SKM-1 (cell line): ENCODE data around the gene DSCAM.
"Not testable (repeated sequence)": the region's sequence is repeated elsewhere in the genome, so short reads cannot be mapped to it uniquely, and the experiment has no call there.

Source experiments
- DNase-seq: peaks from one replicate; lab custom pipeline; 2025; ENCODE audit not compliant: unreplicated experiment; lab: John Stamatoyannopoulos, UW

The DSCAM gene

GRCh38 chr21:40067751-40068150 lies 779.2 kb downstream of the DSCAM start:
- no peak for DNase-seq

- DNase-seq = no peak
Measured at GRCh38 chr21:40066221-40066620, 780.7 kb downstream of the DSCAM start.

- DNase-seq = no peak
Measured at GRCh38 chr21:40060083-40060677, 786.8 kb downstream of the DSCAM start.

GRCh38 chr21:40057331-40057730 lies 789.6 kb downstream of the DSCAM start:
- DNase-seq = no peak

DNA sequence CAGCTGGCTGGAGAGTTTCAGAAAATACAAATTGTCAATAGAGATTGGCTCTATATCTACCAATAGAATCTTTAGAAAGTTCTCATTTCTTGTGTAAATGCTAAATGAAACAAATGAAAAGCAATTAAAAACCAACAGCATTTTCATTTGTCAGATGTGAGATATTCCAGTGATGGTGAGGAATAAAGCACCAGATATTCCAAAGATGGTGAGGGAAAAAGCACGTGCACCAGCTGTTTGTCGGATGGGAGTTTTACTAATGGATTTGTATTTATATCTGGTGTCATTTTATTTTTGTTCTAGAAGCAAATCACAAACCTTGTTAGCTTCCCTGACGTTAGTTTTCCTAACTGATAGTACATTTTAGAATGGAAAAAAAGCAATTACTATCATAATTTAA lies 790.9 kb downstream of the DSCAM start:
- DNase-seq = no peak

DNA sequence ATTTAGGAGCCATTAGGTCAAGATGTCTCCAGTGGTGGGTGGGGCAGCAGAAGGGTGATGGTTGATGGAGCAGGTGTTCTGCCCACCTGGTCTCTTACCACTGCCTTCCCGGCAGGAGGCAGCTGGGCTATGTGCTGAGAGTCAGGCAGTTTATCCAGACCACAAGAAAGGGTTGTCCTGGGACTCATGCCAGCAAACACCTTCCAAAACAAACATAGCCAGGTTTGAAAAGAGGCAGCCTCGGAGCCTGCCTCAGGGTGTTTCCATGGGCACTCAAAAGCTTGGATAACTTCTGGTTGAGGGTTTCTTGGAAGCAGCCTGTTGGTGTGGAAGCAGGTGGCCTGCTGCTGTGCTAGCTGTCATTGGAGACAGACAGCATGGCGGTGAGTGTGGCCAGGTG lies 792.6 kb downstream of the DSCAM start:
- no peak for DNase-seq

DNA sequence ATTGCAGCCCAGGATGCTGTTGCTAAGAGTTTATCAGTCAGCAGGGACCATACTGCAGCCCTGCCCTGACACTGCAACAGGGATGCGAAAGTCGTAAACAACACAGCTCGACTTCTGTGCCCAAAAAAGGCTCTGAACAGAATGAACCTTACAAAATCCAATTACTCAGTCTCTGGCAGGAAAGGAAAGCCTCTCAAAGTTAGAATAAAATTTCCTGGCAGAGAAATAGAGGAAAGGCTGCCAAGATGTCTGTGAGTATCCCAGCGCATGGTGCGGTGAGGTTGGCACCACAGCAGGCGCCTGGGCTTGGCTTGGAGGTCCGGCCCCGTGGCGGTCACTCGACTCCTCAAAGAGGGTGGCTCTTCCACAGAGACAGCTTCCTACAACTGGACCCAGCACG lies 794.0 kb downstream of the DSCAM start:
- DNase-seq = no peak

GRCh38 chr21:40052276-40052675 lies 794.7 kb downstream of the DSCAM start:
- no peak for DNase-seq

- no peak for DNase-seq
Measured at GRCh38 chr21:40051801-40052200, 795.2 kb downstream of the DSCAM start.

GRCh38 chr21:40049931-40050290 lies 797.0 kb downstream of the DSCAM start:
- no peak for DNase-seq

DNA sequence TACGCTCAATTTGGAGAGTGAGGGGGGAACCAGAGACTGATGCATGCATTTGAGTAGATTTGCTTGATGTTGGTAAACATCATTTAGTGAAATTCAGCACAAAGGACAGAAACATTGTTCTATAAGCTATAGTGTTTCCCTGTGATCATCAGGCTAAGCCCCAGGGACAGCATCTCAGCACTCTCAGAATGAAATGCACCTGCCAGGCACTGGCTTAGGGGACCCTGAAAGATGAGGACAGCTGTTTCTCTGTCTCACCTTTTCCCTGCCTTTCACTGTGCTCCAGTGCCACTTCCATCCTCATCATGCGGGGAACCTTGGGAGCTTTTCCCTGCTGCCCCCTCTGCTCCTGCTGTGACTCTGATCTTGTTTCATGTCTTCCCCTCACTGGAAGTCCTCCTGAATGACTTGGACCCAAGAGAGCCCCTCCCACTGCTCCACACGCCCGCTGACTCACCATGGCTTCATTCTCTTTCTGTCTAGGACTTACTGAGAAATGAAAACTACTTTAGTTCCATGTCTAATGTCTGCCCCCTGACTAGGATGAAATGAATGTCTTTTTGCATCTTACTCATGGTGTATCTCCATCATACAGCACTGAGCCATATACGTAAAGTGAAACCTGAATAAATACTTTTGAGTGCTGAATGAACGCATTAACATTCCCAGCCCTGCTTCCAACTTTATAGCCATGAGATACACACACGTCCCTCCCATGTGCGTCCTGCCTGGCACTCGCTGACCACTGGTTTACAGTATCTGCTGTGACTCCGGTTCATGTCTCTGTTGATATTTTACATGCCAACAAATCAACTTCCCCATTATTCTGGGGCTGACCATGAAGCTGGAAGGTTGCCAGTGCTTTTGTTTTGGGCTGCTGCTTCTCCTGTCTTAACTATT lies 797.7 kb downstream of the DSCAM start:
- no peak for DNase-seq

- no peak for DNase-seq
Measured at GRCh38 chr21:40047993-40048730, 798.8 kb downstream of the DSCAM start.

DNA sequence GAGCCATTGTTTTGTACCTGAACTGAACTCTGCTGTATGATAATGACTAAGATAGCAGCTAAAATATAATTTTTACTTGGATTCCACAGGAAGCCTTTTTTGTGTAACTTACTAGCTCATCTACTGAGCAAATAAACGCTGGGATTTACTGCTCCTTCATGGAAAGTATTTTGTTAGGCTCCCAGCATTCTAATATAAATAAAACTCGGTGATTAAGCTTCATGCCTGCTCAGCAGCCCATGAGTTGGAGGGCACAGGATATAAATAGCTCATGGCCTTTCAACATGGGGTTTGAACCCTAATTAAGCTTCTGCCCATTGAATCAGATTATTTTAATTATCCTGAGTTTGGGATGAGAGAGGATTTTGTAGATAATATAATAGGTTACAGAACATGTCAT lies 799.7 kb downstream of the DSCAM start:
- no peak for DNase-seq

DNA sequence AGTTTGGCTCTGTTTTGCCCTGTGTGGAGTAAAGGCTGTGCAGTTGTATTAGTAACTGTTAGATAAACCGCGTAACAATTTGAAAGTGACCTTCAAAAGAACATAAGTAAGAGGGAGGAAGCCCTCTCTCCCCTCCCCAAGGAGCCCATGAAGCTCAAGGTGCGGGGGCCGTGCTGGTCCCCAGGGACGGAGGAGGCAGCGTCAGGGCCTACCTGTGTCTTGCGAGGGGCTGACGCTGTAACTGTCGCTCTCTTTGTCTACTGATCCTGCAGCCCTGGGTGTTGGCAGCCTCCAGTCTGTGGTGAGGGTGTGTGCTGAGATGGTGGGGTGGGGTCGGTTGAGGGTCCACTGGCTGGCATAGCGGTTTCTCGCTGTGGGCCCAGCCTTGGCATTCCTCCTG lies 803.1 kb downstream of the DSCAM start:
- DNase-seq = no peak

GRCh38 chr21:40043423-40043822 lies 803.5 kb downstream of the DSCAM start:
- DNase-seq = no peak

DNA sequence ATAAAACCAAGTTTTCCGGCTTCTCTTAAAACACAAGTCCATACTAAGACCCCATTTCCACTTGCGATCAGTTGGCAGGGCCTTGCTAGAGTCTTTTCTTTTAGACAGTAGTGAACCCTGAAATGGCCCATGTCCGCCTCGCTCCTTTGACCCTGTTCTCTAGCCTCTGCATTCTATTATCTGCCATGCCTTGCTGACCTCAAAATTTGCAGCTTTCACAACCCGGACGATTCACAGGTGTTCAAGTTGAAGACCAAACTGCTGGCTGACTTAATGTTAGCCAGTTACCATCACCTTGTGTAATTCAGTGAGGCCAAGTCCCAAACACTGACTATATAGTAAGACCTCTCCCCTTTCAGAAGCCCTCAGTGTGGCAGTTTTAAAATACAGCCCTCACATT lies 805.5 kb downstream of the DSCAM start:
- no peak for DNase-seq

DNA sequence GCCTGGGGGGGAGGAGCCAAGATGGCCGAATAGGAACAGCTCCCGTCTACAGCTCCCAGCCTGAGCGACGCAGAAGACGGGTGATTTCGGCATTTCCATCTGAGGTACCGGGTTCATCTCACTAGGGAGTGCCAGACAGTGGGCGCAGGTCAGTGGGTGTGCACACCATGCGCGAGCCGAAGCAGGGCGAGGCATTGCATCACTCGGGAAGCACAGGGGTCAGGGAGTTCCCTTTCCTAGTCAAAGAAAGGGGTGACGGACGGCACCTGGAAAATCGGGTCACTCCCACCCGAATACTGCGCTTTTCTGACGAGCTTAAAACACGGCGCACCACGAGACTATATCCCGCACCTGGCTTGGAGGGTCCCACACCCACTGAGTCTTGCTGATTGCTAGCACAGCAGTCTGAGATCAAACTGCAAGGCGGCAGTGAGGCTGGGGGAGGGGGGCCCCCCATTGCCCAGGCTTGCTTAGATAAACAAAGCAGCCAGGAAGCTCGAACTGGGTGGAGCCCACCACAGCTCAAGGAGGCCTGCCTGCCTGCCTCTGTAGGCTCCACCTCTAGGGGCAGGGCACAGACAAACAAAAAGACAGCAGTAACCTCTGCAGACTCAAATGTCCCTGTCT lies 813.7 kb downstream of the DSCAM start:
- not testable (repeated sequence) for DNase-seq

DNA sequence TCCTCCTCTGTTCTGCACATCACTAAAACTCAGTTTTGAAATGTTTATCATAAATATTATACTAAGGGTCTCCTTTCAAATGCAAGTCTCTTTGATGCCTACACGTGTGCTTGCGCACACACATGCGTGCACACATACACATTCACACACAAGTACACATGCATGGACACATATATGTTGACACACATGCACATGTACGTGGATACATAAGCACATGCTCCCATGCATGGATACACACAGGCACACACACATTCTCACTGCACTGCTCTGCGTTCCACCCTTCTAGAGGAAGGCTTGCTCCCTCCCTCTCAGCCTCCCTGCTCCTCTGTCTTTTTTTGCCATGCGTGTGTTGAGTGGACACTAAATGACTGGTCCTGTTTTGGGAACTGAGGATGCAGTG lies 817.1 kb downstream of the DSCAM start:
- DNase-seq = no peak

GRCh38 chr21:40028393-40028792 lies 818.6 kb downstream of the DSCAM start:
- not testable (repeated sequence) for DNase-seq

DNA sequence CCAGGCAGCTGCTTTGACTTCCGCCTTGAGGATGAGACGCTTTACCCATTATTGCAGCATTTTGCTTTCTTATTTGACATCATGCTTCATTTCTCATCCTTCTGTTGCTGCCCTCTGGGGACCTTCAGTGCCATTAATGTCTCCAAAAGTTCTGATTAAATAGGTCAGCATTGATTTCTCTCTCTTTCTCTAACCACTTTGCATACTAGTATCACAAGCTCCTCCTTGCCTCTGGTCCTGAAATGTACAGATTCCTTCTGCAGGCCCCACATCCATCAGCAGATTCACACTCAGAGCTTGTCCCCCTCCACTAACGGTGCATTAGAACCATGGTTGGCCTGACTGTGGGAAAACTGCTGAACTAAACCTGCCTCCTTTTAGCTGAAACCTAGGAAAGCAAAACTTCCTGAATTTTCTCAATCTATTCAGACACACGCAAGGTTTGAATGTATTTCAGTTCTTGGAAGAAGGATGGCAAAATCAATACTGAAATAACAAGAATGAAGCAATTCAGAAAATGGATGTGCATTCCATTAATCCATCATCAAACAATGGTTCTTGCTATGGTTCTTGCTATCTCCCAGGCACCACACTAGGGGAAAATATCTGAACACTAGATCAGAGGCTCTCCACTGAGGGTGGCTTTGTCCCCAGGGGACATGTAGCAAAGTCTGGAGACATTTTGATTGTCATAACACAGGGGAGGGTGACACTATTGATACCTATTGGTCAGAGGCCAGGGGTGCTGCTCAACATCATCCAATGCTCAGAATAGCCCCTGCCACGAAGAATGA lies 825.2 kb downstream of the DSCAM start:
- no peak for DNase-seq

DNA sequence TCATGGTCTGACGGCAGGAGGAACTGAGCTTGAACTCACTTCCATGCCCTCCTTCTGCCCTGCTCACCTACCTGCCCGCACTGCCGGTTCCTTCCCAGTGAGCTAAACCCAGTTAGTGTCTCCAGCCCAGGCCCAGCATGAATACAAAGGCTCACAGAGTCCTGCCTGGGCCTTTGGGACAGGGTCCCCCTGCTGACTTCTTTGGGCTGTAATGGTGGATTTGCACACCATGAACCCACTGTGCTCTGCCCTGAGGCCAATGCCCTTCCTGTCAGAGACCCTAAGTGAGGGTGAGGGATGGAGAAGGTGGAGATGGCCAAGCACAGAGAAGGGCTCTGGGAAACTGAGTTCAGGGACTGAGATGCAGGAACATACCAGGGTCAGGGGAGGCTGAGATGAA lies 826.3 kb downstream of the DSCAM start:
- no peak for DNase-seq
